ENCODE results near the gene PPP1R37. TPM values are rescaled to one million over a fixed set of nuclear protein-coding genes. Genes with fewer than 3 reads are reported as not detected.

The PPP1R37 gene
- total RNA-seq, 2 donors from 2014 or later: 21.7 to 22.9 TPM

DNA sequence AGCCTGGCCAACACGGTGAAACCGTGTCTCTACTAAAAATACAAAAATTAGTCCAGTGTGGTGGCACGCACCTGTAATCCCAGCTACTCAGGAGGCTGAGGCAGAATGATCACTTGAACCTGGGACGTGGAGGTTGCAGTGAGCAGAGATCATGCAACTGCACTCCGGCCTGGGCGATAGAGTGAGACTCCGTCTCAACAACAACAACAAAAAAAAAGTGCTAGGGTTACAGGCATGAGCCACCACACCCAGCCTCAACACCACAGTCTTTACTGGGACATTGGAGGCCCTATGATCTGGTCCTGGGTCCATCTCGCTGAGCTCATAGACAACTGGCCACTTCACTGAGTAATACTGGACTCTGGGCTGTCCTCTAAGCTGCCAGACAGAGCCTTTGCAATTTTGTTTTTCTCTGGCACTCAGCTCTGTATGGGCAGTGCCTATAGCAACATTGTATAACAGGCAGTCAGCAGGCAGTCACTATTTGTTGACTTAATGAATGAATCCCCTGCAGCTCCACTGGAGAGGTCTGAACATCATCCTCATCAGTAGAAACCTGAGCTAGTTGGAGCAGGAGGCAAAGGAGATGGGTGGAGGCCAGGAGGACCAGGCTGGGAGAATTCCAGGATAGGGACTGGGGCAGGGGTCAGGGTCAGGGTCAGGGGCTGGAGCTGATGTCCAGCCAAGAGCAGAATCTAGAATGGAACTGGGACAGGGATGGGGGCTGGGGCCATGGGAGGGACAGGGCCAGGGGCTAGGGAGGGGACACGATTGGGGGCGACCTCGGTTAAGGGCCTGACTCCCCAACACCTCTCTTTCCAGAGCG is 93.7 kb downstream of the PPP1R37 start:
- no peak for DNase-seq (ENCODE audit: low spot score)
- H3K9me3 ChIP-seq: peaks cover 0 to 7% of the 10 kb centered on the region in 2 donors
- H3K36me3 ChIP-seq: no peaks in the 10 kb centered on the region
- H3K27ac ChIP-seq: no peak overlapping the region
- H3K4me3 ChIP-seq: no peak overlapping the region
- TF ChIP-seq, protein P1, sequence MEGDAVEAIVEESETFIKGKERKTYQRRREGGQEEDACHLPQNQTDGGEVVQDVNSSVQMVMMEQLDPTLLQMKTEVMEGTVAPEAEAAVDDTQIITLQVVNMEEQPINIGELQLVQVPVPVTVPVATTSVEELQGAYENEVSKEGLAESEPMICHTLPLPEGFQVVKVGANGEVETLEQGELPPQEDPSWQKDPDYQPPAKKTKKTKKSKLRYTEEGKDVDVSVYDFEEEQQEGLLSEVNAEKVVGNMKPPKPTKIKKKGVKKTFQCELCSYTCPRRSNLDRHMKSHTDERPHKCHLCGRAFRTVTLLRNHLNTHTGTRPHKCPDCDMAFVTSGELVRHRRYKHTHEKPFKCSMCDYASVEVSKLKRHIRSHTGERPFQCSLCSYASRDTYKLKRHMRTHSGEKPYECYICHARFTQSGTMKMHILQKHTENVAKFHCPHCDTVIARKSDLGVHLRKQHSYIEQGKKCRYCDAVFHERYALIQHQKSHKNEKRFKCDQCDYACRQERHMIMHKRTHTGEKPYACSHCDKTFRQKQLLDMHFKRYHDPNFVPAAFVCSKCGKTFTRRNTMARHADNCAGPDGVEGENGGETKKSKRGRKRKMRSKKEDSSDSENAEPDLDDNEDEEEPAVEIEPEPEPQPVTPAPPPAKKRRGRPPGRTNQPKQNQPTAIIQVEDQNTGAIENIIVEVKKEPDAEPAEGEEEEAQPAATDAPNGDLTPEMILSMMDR (IDR thresholded peaks at IDR 0.05): no peak
- no peaks in the 10 kb centered on the region for H3K4me1 ChIP-seq
- H3K27me3 ChIP-seq: no peaks in the 10 kb centered on the region

DNA sequence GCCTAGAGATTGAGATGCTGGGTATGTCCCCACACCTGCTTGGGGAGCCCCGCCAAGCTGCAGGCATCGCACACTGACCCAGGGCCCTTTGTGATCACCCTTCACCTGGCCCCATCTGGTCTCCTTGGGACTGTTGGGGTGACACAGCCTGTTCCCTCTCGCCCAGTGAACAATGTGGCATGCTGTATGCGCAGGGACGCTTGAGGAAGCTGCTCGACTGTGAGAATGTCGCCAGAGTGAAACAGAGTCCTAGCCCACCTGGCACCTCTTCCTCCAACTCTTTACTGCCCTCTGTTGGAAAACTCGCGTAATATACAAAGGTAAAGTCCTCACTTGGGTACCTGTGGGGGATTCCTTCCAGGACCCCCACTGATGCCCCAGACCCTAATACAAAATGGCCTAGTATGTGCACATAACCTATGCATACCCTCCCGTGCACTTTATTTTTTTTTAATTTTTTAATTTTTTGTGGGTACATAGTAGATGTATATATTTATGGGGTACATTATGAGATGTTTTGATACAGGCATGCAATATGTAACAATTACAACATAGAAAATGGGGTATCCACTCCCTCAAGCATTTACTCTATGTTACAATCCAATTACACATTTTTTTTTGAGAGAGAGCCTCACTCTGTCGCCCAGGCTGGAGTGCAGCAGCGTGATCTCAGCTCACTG is 94.6 kb downstream of the PPP1R37 start:
- DNase-seq (ENCODE audit: low spot score): no peak
- peaks cover 0 to 7% of the 10 kb centered on the region in 2 donors for H3K9me3 ChIP-seq
- TF ChIP-seq, protein P1 (IDR thresholded peaks at IDR 0.05): peak; percentile 39 to 65
- H3K27me3 ChIP-seq: no peaks in the 10 kb centered on the region
- no peak overlapping the region for H3K27ac ChIP-seq
- no peak overlapping the region for H3K4me3 ChIP-seq
- H3K36me3 ChIP-seq: no peaks in the 10 kb centered on the region
- no peaks in the 10 kb centered on the region for H3K4me1 ChIP-seq

DNA sequence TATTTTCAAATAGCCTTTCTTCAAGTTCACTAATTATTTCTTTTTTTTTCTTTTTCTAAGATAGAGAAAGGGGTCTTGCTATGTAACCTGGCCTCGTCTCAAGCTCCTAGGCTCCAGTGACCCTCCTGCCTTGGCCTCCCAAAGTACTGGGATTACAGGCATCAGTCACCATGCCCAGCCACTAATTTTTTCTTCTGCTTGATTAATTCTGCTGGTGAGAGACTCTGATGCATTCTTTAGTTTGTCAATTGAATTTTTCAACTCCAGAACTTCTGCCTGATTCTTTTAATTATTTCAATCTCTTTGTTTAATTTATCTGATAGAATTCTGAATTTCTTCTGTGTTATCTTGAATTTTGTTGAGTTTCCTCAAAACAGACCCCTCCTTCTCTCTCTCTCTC is 97.0 kb downstream of the PPP1R37 start:
- Histone ChIP-seq H3K4me3 (no peak overlapping the region), H3K27ac (no peak overlapping the region), H3K36me3 (no peaks in the 10 kb centered on the region), H3K9me3 (peaks cover 0 to 7% of the 10 kb centered on the region in 2 donors), H3K4me1 (no peaks in the 10 kb centered on the region), H3K27me3 (no peaks in the 10 kb centered on the region)
- DNase-seq (ENCODE audit: low spot score): no peak
- TF ChIP-seq, protein P1 (IDR thresholded peaks at IDR 0.05): no peak

DNA sequence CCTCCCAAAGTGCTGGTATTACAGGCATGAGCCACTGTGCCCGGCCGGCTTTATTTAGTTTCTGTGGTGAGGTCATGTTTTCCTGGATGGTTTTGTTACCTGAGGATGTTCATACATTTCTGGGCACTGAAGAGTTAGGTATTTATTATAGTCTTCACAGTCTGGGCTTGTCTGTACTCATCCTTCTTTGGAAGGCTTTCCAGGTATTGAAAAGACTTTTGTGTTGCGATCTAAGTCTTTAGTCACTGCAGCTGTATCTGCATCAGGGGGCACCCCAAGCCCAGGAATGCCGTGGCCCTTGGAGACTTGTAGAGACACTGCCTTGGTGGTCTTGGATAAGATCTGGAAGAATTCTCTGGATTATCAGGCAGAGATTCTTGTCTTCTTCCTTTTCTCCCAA is 98.4 kb downstream of the PPP1R37 start:
- DNase-seq (ENCODE audit: low spot score): no peak
- H3K9me3 ChIP-seq: peaks cover 0 to 7% of the 10 kb centered on the region in 2 donors
- no peak overlapping the region for H3K27ac ChIP-seq
- no peaks in the 10 kb centered on the region for H3K27me3 ChIP-seq
- TF ChIP-seq, protein P1 (IDR thresholded peaks at IDR 0.05): no peak
- H3K36me3 ChIP-seq: no peaks in the 10 kb centered on the region
- H3K4me1 ChIP-seq: no peaks in the 10 kb centered on the region
- no peak overlapping the region for H3K4me3 ChIP-seq

DNA sequence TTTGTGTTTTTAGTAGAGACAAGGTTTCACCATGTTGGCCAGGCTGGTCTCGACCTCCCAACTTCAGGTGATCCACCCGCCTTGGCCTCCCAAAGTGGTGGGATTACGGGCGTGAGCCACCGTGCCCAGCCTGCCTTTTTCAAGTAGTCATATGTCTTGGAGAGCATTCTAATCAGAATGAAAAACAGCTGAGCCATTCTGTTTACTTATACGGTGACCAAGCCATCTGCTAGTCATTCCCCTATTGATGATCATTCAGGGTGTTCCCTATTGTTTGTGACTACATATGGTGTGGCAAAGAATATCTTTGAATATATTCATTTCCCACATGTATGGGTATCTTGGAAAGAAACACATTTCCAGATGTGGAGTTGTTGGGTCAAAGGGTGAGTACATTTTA is 102.8 kb downstream of the PPP1R37 start:
- H3K27ac ChIP-seq: no peak overlapping the region
- DNase-seq (ENCODE audit: low spot score): no peak
- TF ChIP-seq, protein P1 (IDR thresholded peaks at IDR 0.05): no peak

More for the DNA sequence above, 102.8 kb downstream of the PPP1R37 start:
- H3K27me3 ChIP-seq: no peaks in the 10 kb centered on the region
- H3K4me1 ChIP-seq: no peaks in the 10 kb centered on the region
- no peak overlapping the region for H3K4me3 ChIP-seq
- no peaks in the 10 kb centered on the region for H3K9me3 ChIP-seq
- no peaks in the 10 kb centered on the region for H3K36me3 ChIP-seq

Other genes with a start within 250 kb of the PPP1R37 start
- gene NECTIN2, start 246.9 kb upstream of the PPP1R37 start, total RNA-seq: 10 to 100 TPM; 65.1 to 95.7 TPM
- gene TOMM40, start 201.9 kb upstream of the PPP1R37 start, total RNA-seq: 10 to 100 TPM; 33.7 to 39.0 TPM
- 100 to 1,000 TPM in 1 of 2 donors, 10 to 100 TPM in 1; 85.3 to 403 TPM for gene APOE, start 187.4 kb upstream of the PPP1R37 start, total RNA-seq
- 1 to 10 TPM; 3.6 to 6.5 TPM for gene APOC1, start 178.6 kb upstream of the PPP1R37 start, total RNA-seq
- not detected for gene APOC4, start 150.9 kb upstream of the PPP1R37 start, total RNA-seq
- not detected for gene APOC2, start 147.1 kb upstream of the PPP1R37 start, total RNA-seq
- 10 to 100 TPM; 75.9 to 83.5 TPM for gene CLPTM1, start 137.8 kb upstream of the PPP1R37 start, total RNA-seq
- 1 to 10 TPM; 1.3 to 3.1 TPM for gene RELB, start 91.7 kb upstream of the PPP1R37 start, total RNA-seq
- gene CLASRP, start 54.1 kb upstream of the PPP1R37 start, total RNA-seq: 10 to 100 TPM; 29.6 to 31.3 TPM
- under 1 TPM in 1 of 2 donors, not detected in 1; 0.43 TPM for gene ZNF296, start 16.7 kb upstream of the PPP1R37 start, total RNA-seq
- 10 to 100 TPM; 11.3 to 20.0 TPM for gene GEMIN7, start 13.9 kb upstream of the PPP1R37 start, total RNA-seq
- gene NKPD1, start 67.8 kb downstream of the PPP1R37 start, total RNA-seq: under 1 TPM; 0.16 to 0.22 TPM
- 10 to 100 TPM; 17.9 to 22.8 TPM for gene TRAPPC6A, start 85.1 kb downstream of the PPP1R37 start, total RNA-seq
- gene BLOC1S3, start 85.6 kb downstream of the PPP1R37 start, total RNA-seq: 1 to 10 TPM; 5.0 to 5.6 TPM
- gene EXOC3L2, start 152.2 kb downstream of the PPP1R37 start, total RNA-seq: 1 to 10 TPM; 3.0 to 8.2 TPM
- gene MARK4, start 158.1 kb downstream of the PPP1R37 start, total RNA-seq: 10 to 100 TPM; 18.2 to 24.1 TPM
- gene CKM, start 229.7 kb downstream of the PPP1R37 start, total RNA-seq: 1,000 to 10,000 TPM; 3,033 to 6,121 TPM
- gene KLC3, start 247.6 kb downstream of the PPP1R37 start, total RNA-seq: under 1 TPM in 1 of 2 donors, not detected in 1; 0.75 TPM

Measured in right atrium auricular region (tissue), 2 donors.